B cell (primary cell): ENCODE measurements around the gene LRCH3. TPM values are rescaled to one million over a fixed set of nuclear protein-coding genes. Genes with fewer than 3 reads are reported as not detected.

Experiments
- ATAC-seq: fragments of 200-7000 bp; cut with Tn5 transposase; one replicate; pipeline ENCODE4 v1.10.0; 2021; ENCODE audit warnings: low read depth, mild to moderate bottlenecking, moderate number of reproducible peaks, moderate library complexity
- CTCF ChIA-PET: fragments of 350-600 bp; sonication (Branson Sonifier 250); formaldehyde crosslinking; loops from one replicate; lab custom pipeline; 2021; ENCODE audit warnings: antibody characterized with exemption, inconsistent platforms; lab: Charles Lee
- POLR2A ChIA-PET: fragments of 350-600 bp; sonication (Branson Sonifier 250); formaldehyde crosslinking; loops from one replicate; lab custom pipeline; 2021; ENCODE audit warnings: antibody characterized with exemption; lab: Charles Lee
- DNase-seq: peaks from one replicate; pipeline ENCODE4 v3.0.0; 2013
- H2AFZ ChIP-seq: 2 replicates; pipeline ENCODE4 v1.6.1; 2012; ENCODE audit warnings: mild to moderate bottlenecking, low read depth, low read length; ENCODE audit not compliant: insufficient read depth, poor library complexity, severe bottlenecking
- H3K27ac ChIP-seq, 2 donors: 1 replicate in 1 of 2; 2 replicates in 1 of 2; pipeline ENCODE4 v1.5.1; 2012 to 2013; ENCODE audit warnings: low read length in 2 of 2, mild to moderate bottlenecking in 2 of 2, moderate library complexity in 1 of 2
- H3K27me3 ChIP-seq, 4 experiments: fragments of 200-600 bp in 1 of 4; sonication (generic) in 1 of 4; replicated peaks in 1 of 4; 1 replicate in 2 of 4; 2 replicates in 2 of 4; pipeline versions ENCODE4 v1.6.1 to v1.7.0; 2013 to 2016; ENCODE audit warnings: low read length in 3 of 4, mild to moderate bottlenecking in 2 of 4, mixed read lengths in 1 of 4, moderate library complexity in 1 of 4; ENCODE audit not compliant: insufficient read depth in 4 of 4, control insufficient read depth in 3 of 4; ENCODE audit errors: control extremely low read depth in 1 of 4
- H3K36me3 ChIP-seq, 2 experiments: replicated peaks in 1 of 2; 1 replicate in 1 of 2; 2 replicates in 1 of 2; pipeline versions ENCODE4 v1.6.1 to v1.7.1; 2013; ENCODE audit warnings: low read length in 1 of 2; ENCODE audit not compliant: insufficient read depth in 2 of 2, control insufficient read depth in 1 of 2; ENCODE audit errors: control extremely low read depth in 1 of 2, extremely low read depth in 1 of 2
- H3K4me1 ChIP-seq, 2 donors: fragments of 200-600 bp in 1 of 2; sonication (generic) in 1 of 2; 1 replicate in 1 of 2; 2 replicates in 1 of 2; pipeline versions ENCODE4 v1.5.1 to v1.6.1; 2013 to 2017; ENCODE audit warnings: low read length in 2 of 2; ENCODE audit not compliant: control insufficient read depth in 2 of 2, insufficient read depth in 2 of 2
- H3K4me2 ChIP-seq: replicated peaks from 2 replicates; pipeline ENCODE3; 2012; ENCODE audit warnings: mild to moderate bottlenecking, low read depth, low read length; ENCODE audit not compliant: poor library complexity, severe bottlenecking
- H3K4me3 ChIP-seq, 5 experiments: fragments of 200-600 bp in 1 of 5; sonication (generic) in 1 of 5; 1 replicate in 3 of 5; 2 replicates in 2 of 5; pipeline versions ENCODE4 v1.5.1 to v1.7.0; 2011 to 2016; ENCODE audit warnings: low read length in 4 of 5, mild to moderate bottlenecking in 4 of 5, low read depth in 2 of 5, control low read depth in 1 of 5, moderate library complexity in 1 of 5; ENCODE audit not compliant: insufficient read depth in 1 of 5; ENCODE audit errors: control extremely low read depth in 1 of 5, extremely low read depth in 1 of 5
- H3K79me2 ChIP-seq: fragments of 200-600 bp; sonication (generic); one replicate; pipeline ENCODE4 v1.6.0; 2016; ENCODE audit warnings: low read length; ENCODE audit not compliant: control insufficient read depth, insufficient read depth
- H3K9ac ChIP-seq: fragments of 200-600 bp; sonication (generic); 2 replicates; pipeline ENCODE4 v1.6.1; 2017; ENCODE audit warnings: mild to moderate bottlenecking, low read length, moderate library complexity
- H3K9me3 ChIP-seq, 3 donors: one replicate each; pipeline versions ENCODE4 v1.6.1 to v1.7.1; 2013; ENCODE audit warnings: low read length in 2 of 3; ENCODE audit not compliant: control insufficient read depth in 2 of 3, insufficient read depth in 1 of 3; ENCODE audit errors: control extremely low read depth in 1 of 3
- H4K20me1 ChIP-seq: 2 replicates; pipeline ENCODE4 v1.6.0; 2012; ENCODE audit warnings: mild to moderate bottlenecking, low read length; ENCODE audit not compliant: insufficient read depth, control insufficient read depth, poor library complexity, severe bottlenecking
- H3K27ac Mint-ChIP-seq: one replicate; pipeline ENCODE4 v1.8.0; 2021; ENCODE audit warnings: mixed read lengths
- H3K27me3 Mint-ChIP-seq: one replicate; pipeline ENCODE4 v1.8.0; 2021; ENCODE audit warnings: mixed read lengths
- H3K4me1 Mint-ChIP-seq: one replicate; pipeline ENCODE4 v1.8.0; 2021; ENCODE audit warnings: mixed read lengths
- H3K4me3 Mint-ChIP-seq: one replicate; pipeline ENCODE4 v1.8.0; 2021; ENCODE audit warnings: mixed read lengths
- H3K9me3 Mint-ChIP-seq: one replicate; pipeline ENCODE4 v1.8.0; 2022; ENCODE audit warnings: mixed read lengths; ENCODE audit not compliant: insufficient read depth
- CTCF ChIP-seq: fragments of 200-600 bp; IDR thresholded peaks from one replicate; pipeline ENCODE4 v1.8.0; 2022; ENCODE audit warnings: antibody characterized with exemption, mild to moderate bottlenecking
- EZH2 ChIP-seq: IDR thresholded peaks from 2 replicates; pipeline ENCODE4 v1.6.1; 2012; ENCODE audit warnings: borderline replicate concordance, low read depth, mild to moderate bottlenecking, moderate library complexity, low read length; ENCODE audit not compliant: insufficient read depth, poor library complexity, severe bottlenecking
- WGBS: methylation state at CpG from one replicate; pipeline ENCODE4 v1.1.5; 2013; ENCODE audit warnings: missing lambda C conversion rate; ENCODE audit not compliant: insufficient coverage; 5-methylcytosine and 5-hydroxymethylcytosine counted together
- intact Hi-C: fragments of 100-400 bp; cut with micrococcal nuclease; formaldehyde crosslinking; loops from one replicate; pipeline ENCODE4 v1.10.0; 2022
- polyA plus RNA-seq: library from polyadenylated mRNA; depleted of rRNA; stranded (reverse); fragments of >200 nt; gene quantifications from 2 replicates; pipeline ENCODE4 v1.2.3, GENCODE V29; 2012
- total RNA-seq, 2 donors: library from RNA; stranded (reverse); fragments of 120-200 nt in 1 of 2; gene quantifications; 1 replicate in 1 of 2; 2 replicates in 1 of 2; pipeline versions ENCODE4 v1.2.3 to v1.2.4, GENCODE V29; 2013 to 2022

The LRCH3 gene
- total and polyA plus RNA-seq, 2 donors (not counting 1 experiment from before 2014, with no cell fraction given): 30.1 to 136 TPM

- peaks cover 18 to 26% of the 10 kb centered on the region in 2 donors for H3K4me1 ChIP-seq
- H3K4me1 Mint-ChIP-seq: peaks cover 49% of the 10 kb centered on the region
- H3K79me2 ChIP-seq: peaks cover 54% of the 10 kb centered on the region
- H3K4me2 ChIP-seq: peak overlapping the region; percentile 96
- H3K27me3 ChIP-seq: no peaks in the 10 kb centered on the region
- H3K27ac ChIP-seq: peak overlapping the region; percentile 88 to 94
- H3K4me3 Mint-ChIP-seq: peak overlapping the region; percentile 96
- H2AFZ ChIP-seq: peak overlapping the region; percentile 96
- intact Hi-C loops: no loop called here
- H3K27ac Mint-ChIP-seq: peak overlapping the region; percentile 91
- H3K9me3 Mint-ChIP-seq: no peaks in the 10 kb centered on the region
- no peaks in the 10 kb centered on the region for H3K9me3 ChIP-seq
- CTCF ChIA-PET: interaction anchor here (0.6 to 1.8 kb wide), 7 partner anchors 36 to 152 kb away, joined by 3 to 6 read pairs (median 4); partner anchors contain the start of gene LRCH3
- no peak for TF ChIP-seq EZH2
- no peak for TF ChIP-seq CTCF
- H3K9ac ChIP-seq: peak overlapping the region; percentile 88
- ATAC-seq (no peak), DNase-seq (peak; percentile 49)
- H3K36me3 ChIP-seq: no peaks in the 10 kb centered on the region
- no peaks in the 10 kb centered on the region for H3K27me3 Mint-ChIP-seq
- H3K4me3 ChIP-seq: peak overlapping the region; percentile 76 to 97 (median 83)
- 15% methylated on average over 30 of the region's 36 CpGs for WGBS
- POLR2A ChIA-PET: interaction anchor here (0.6 to 1.5 kb wide), 3 partner anchors 40 to 143 kb away, joined by 3 to 7 read pairs (median 4); partner anchors contain the start of gene LRCH3
- H4K20me1 ChIP-seq: peaks cover 34% of the 10 kb centered on the region
Observed at GRCh38 chr3:197750858-197751737, 40.0 kb upstream of the LRCH3 start.

GRCh38 chr3:197752107-197752506, 38.9 kb upstream of the LRCH3 start:
- H3K27ac Mint-ChIP-seq: peak overlapping the region; percentile 32
- H4K20me1 ChIP-seq: peaks cover 38% of the 10 kb centered on the region
- peak overlapping the region; percentile 96 for H3K4me2 ChIP-seq
- no peak overlapping the region for H2AFZ ChIP-seq
- H3K36me3 ChIP-seq: peaks cover 2 to 5% of the 10 kb centered on the region in 2 experiments
- no peaks in the 10 kb centered on the region for H3K9me3 Mint-ChIP-seq
- peaks cover 64% of the 10 kb centered on the region for H3K79me2 ChIP-seq
- peak overlapping the region; percentile 85 for H3K4me3 Mint-ChIP-seq
- no peak for DNase-seq
- peaks cover 18 to 26% of the 10 kb centered on the region in 2 donors for H3K4me1 ChIP-seq
- no peak for ATAC-seq
- no peaks in the 10 kb centered on the region for H3K9me3 ChIP-seq
- CTCF ChIA-PET: no interaction called here
- WGBS: no CpG with 5 or more reads among the region's 5 CpGs
- no peak overlapping the region for H3K27ac ChIP-seq
- no peaks in the 10 kb centered on the region for H3K27me3 ChIP-seq
- H3K4me3 ChIP-seq: no peak overlapping the region
- intact Hi-C loops: no loop called here
- H3K27me3 Mint-ChIP-seq: no peaks in the 10 kb centered on the region
- POLR2A ChIA-PET: interaction anchor here (1.2 kb wide), 1 partner anchor 78 kb away, joined by 3 read pairs; no protein-coding TSS in a partner anchor
- H3K9ac ChIP-seq: no peak overlapping the region
- peaks cover 50% of the 10 kb centered on the region for H3K4me1 Mint-ChIP-seq
- TF ChIP-seq CTCF (no peak), EZH2 (no peak)
